ENCODE results near the gene BTBD2. TPM values are rescaled to one million over a fixed set of nuclear protein-coding genes. Genes with fewer than 3 reads are reported as not detected.

Gene BTBD2
- total RNA-seq, 1 experiment from 2014 or later, result 110 TPM

GRCh38 chr19:2043251-2043641, 27.7 kb upstream of the BTBD2 start:
- no peak for DNase-seq

More at GRCh38 chr19:2043251-2043641, 27.7 kb upstream of the BTBD2 start:
- peak overlapping the region in 1 of 2 experiments; percentile 58; a peak in 3 of 5 replicates for H3K4me3 Mint-ChIP-seq
- no peaks in the 10 kb centered on the region; the same call in 1 of the 2 replicates for H3K4me1 ChIP-seq (ENCODE audit: insufficient read depth, low read length)
- no peak overlapping the region for H2BK12ac ChIP-seq (ENCODE audit: insufficient read length, low read depth, low read length)
- H3K4me1 Mint-ChIP-seq, result peaks cover 8 to 16% of the 10 kb centered on the region in 2 experiments
- TF ChIP-seq CTCF (conservative IDR thresholded peaks at IDR 0.05), result no peak
- no peak overlapping the region for H3K18ac ChIP-seq (ENCODE audit: insufficient read length, low read depth, low read length)
- no peaks in the 10 kb centered on the region for H3K9me3 Mint-ChIP-seq
- no CpG with 5 or more reads among the region's 9 CpGs for WGBS (ENCODE audit: extremely low coverage, insufficient read length, low lambda C conversion rate)
- H4K20me1 ChIP-seq (ENCODE audit: control insufficient read depth, insufficient read depth, insufficient read length), result peaks cover 4% of the 10 kb centered on the region
- H3K79me1 ChIP-seq (ENCODE audit: insufficient read depth, low read depth, low read length, poor library complexity, severe bottlenecking), result peaks cover 4% of the 10 kb centered on the region
- H3K9ac ChIP-seq (ENCODE audit: extremely low read depth, insufficient read length, low read length), result no peak overlapping the region
- no peak overlapping the region for H2AFZ ChIP-seq (ENCODE audit: low read length)
- peak overlapping the region in 2 of 3 experiments; percentile 93; a peak in 5 of 7 replicates for H3K27ac Mint-ChIP-seq
- no peaks in the 10 kb centered on the region for H3K9me3 ChIP-seq (ENCODE audit: control insufficient read depth, low read depth, low read length)
- H2BK120ac ChIP-seq (ENCODE audit: low read depth, low read length, poor library complexity, severe bottlenecking), result no peak overlapping the region
- H3K14ac ChIP-seq (ENCODE audit: insufficient read depth, low read length), result no peak overlapping the region
- H3K23me2 ChIP-seq (ENCODE audit: insufficient read length, low read depth, low read length, poor library complexity, severe bottlenecking), result no peaks in the 10 kb centered on the region
- no peak overlapping the region for H2BK15ac ChIP-seq (ENCODE audit: low read depth, low read length)
- H3K27me3 Mint-ChIP-seq (ENCODE audit: low read depth), result no peaks in the 10 kb centered on the region
- no peak overlapping the region for H4K8ac ChIP-seq (replicated peaks; ENCODE audit: insufficient read length, low read depth, low read length)
- H3K56ac ChIP-seq (ENCODE audit: insufficient read length, low read depth, low read length), result no peak overlapping the region
- H3K36me3 Mint-ChIP-seq (ENCODE audit: insufficient read depth in 1 of 3, low read depth in 3 of 3), result peaks cover 7 to 23% (median 22%) of the 10 kb centered on the region in 3 experiments
- no peak overlapping the region for H2BK5ac ChIP-seq (ENCODE audit: insufficient read length, low read length)
- no peak overlapping the region for H3T11ph ChIP-seq (ENCODE audit: low read length)
- no peak overlapping the region for H3K4me2 ChIP-seq (ENCODE audit: insufficient read depth, insufficient read length, low read length)
- no peak overlapping the region for H2AK5ac ChIP-seq (ENCODE audit: insufficient read length, low read length)
- H4K91ac ChIP-seq (ENCODE audit: insufficient read length, low read depth, low read length), result no peak overlapping the region
- H2BK20ac ChIP-seq (ENCODE audit: low read depth, low read length, poor library complexity, severe bottlenecking), result no peak overlapping the region
- H3K27me3 ChIP-seq (ENCODE audit: insufficient read depth, low read length), result no peaks in the 10 kb centered on the region
- no peak overlapping the region for H3K23ac ChIP-seq (ENCODE audit: insufficient read length, low read depth, low read length)
- H3K79me2 ChIP-seq (ENCODE audit: insufficient read depth, low read length), result no peaks in the 10 kb centered on the region
- H3K27ac ChIP-seq (ENCODE audit: insufficient read length, low read depth, low read length), result no peak overlapping the region
- H4K5ac ChIP-seq (ENCODE audit: insufficient read length, low read depth, low read length), result no peak overlapping the region
- H3K4ac ChIP-seq (ENCODE audit: low read depth, low read length), result no peak overlapping the region
